ENCODE data around the gene DTX3L.

DNA sequence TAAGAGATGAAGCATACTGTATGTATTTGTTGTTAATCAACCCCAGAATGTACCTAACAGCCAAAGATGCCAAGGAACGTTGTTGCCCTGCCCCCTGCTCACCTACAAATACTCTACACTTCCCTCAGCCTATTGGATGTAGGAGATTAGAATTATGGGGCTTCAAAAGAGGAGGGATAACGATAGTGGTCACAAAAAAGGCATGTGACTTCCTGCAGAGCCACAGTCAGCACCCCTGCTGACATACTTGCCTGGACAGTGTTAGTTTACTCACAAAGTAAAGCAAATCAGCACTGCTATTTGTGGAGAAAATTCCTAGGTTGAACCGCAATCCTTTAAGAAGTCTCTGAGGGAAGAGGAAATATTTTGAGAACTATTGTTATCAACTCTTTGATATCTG, 51.2 kb downstream of the DTX3L start:
- no peak for TF ChIP-seq FOXA1 (IDR thresholded peaks at IDR 0.05)
- TF ChIP-seq, protein P1, sequence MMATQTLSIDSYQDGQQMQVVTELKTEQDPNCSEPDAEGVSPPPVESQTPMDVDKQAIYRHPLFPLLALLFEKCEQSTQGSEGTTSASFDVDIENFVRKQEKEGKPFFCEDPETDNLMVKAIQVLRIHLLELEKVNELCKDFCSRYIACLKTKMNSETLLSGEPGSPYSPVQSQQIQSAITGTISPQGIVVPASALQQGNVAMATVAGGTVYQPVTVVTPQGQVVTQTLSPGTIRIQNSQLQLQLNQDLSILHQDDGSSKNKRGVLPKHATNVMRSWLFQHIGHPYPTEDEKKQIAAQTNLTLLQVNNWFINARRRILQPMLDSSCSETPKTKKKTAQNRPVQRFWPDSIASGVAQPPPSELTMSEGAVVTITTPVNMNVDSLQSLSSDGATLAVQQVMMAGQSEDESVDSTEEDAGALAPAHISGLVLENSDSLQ (IDR thresholded peaks at IDR 0.05) = no peak
- TF ChIP-seq BHLHE40 (IDR thresholded peaks at IDR 0.05; ENCODE audit: borderline replicate concordance) = no peak
- no peak for TF ChIP-seq HDGF (IDR thresholded peaks at IDR 0.05; ENCODE audit: borderline replicate concordance)
- TF ChIP-seq SP1 (IDR thresholded peaks at IDR 0.05) = no peak
- TF ChIP-seq ELF4 (IDR thresholded peaks at IDR 0.05) = no peak
- TF ChIP-seq LEF1 (IDR thresholded peaks at IDR 0.05; ENCODE audit: borderline replicate concordance) = no peak
- no peak for TF ChIP-seq SUZ12 (IDR thresholded peaks at IDR 0.05)
